Ishikawa (cell line): ENCODE results near the gene SLC15A4.

Experiments used
- CEBPB ChIP-seq: IDR thresholded peaks from 2 replicates; pipeline ENCODE4 v1.6.1; 2012
- CREB1 ChIP-seq: IDR thresholded peaks from 2 replicates; pipeline ENCODE4 v1.6.1; 2012; ENCODE audit warnings: low read depth
- EGR1 ChIP-seq: IDR thresholded peaks from 2 replicates; pipeline ENCODE4 v1.6.1; 2012
- EP300 ChIP-seq: IDR thresholded peaks from 2 replicates; pipeline ENCODE4 v1.6.1; 2012; ENCODE audit warnings: borderline replicate concordance
- FOXM1 ChIP-seq: IDR thresholded peaks from 2 replicates; pipeline ENCODE4 v1.6.1; 2012; ENCODE audit warnings: low read depth, borderline replicate concordance
- MAX ChIP-seq: IDR thresholded peaks from 2 replicates; pipeline ENCODE4 v1.6.1; 2012
- NFIC ChIP-seq: IDR thresholded peaks from 2 replicates; pipeline ENCODE4 v1.6.1; 2012
- RAD21 ChIP-seq: IDR thresholded peaks from 2 replicates; pipeline ENCODE4 v1.6.1; 2012; ENCODE audit warnings: low read depth
- REST ChIP-seq: IDR thresholded peaks from 2 replicates; pipeline ENCODE4 v1.6.1; 2012; ENCODE audit warnings: low read depth, mild to moderate bottlenecking
- TAF1 ChIP-seq: IDR thresholded peaks from 2 replicates; pipeline ENCODE4 v1.6.1; 2012; ENCODE audit warnings: low read depth, mild to moderate bottlenecking
- TCF12 ChIP-seq: IDR thresholded peaks from 2 replicates; pipeline ENCODE4 v1.6.1; 2012; ENCODE audit warnings: low read depth
- TEAD4 ChIP-seq: IDR thresholded peaks from 2 replicates; pipeline ENCODE4 v1.6.1; 2012
- USF1 ChIP-seq: IDR thresholded peaks from 2 replicates; pipeline ENCODE4 v1.6.1; 2012
- YY1 ChIP-seq: IDR thresholded peaks from 2 replicates; pipeline ENCODE4 v1.6.1; 2012; ENCODE audit warnings: low read depth
- ZBTB7A ChIP-seq: IDR thresholded peaks from 2 replicates; pipeline ENCODE4 v1.6.1; 2012; ENCODE audit warnings: low read depth

The SLC15A4 gene

GRCh38 chr12:128793701-128794100 is 30.1 kb downstream of the SLC15A4 start:
- TF ChIP-seq CEBPB: no peak
- no peak for TF ChIP-seq EP300
- no peak for TF ChIP-seq TCF12
- no peak for TF ChIP-seq NFIC
- no peak for TF ChIP-seq ZBTB7A
- no peak for TF ChIP-seq USF1
- no peak for TF ChIP-seq RAD21

- no peak for TF ChIP-seq REST
These were observed 30.9 kb downstream of the SLC15A4 start for GRCh38 chr12:128792881-128793280.

GRCh38 chr12:128792398-128792797 is 31.4 kb downstream of the SLC15A4 start:
- TF ChIP-seq ZBTB7A (no peak), TAF1 (no peak), TCF12 (no peak), TEAD4 (no peak), NFIC (no peak), USF1 (no peak), EP300 (no peak), YY1 (no peak), MAX (no peak), CEBPB (no peak), EGR1 (no peak), RAD21 (no peak)

GRCh38 chr12:128791395-128792322 is 32.1 kb downstream of the SLC15A4 start:
- TF ChIP-seq REST: no peak
- TF ChIP-seq YY1: no peak
- no peak for TF ChIP-seq EP300
- no peak for TF ChIP-seq CEBPB
- TF ChIP-seq MAX: no peak
- TF ChIP-seq TEAD4: no peak
- no peak for TF ChIP-seq NFIC
- no peak for TF ChIP-seq RAD21
- no peak for TF ChIP-seq FOXM1
- TF ChIP-seq CREB1: no peak
- TF ChIP-seq USF1: no peak
- no peak for TF ChIP-seq TCF12
- TF ChIP-seq EGR1: no peak
- no peak for TF ChIP-seq ZBTB7A
- no peak for TF ChIP-seq TAF1

- TF ChIP-seq EP300 (no peak), EGR1 (no peak), CEBPB (no peak), YY1 (no peak), FOXM1 (no peak), MAX (no peak), REST (no peak), TCF12 (no peak), TAF1 (no peak), USF1 (no peak), ZBTB7A (no peak), NFIC (no peak), TEAD4 (no peak)
These were observed 32.9 kb downstream of the SLC15A4 start for GRCh38 chr12:128790653-128791373.
